ENCODE data around the gene SELENOO. TPM values are rescaled to one million over a fixed set of nuclear protein-coding genes. Genes with fewer than 3 reads are reported as not detected.

The SELENOO gene
- polyA plus RNA-seq, 1 of the 3 experiments (the other 2 are of a cell fraction): 26.7 TPM

DNA sequence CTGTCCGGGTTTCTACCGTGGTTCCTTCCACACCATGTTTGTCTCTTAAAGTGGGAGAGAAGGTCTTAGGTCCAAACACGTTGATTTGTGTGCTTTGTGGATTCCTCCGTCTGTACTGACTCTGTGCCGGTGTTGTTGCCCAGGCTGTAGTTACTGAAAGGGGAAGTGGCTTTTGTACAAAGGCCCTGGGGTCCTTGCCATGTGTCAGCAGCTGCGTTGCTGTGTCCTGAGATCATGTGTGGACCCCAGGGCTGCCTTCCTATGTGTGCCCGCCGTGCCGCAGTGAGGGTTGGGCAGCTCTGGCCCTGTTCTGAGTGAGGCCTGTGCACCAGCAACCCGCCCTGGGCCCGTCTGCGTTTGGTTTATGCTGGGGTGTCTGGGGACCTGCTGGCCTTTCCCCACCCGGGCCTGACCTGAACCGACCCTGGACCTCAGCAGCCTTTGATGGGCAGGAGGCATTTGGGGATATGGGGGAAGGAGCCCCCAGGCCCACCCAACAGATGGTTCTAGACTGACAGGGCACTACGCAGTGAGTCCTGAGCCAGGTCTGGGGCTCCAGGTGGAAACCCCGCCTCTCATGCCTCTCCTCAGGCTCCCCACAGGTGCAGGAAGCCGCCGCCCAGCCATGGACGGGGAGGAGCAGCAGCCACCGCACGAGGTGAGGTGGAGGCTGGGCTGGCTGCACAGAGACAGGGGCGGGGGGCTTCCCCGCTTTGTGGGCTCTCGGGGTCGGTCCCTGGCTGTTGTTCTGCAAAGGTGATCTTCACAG lies 8.2 kb upstream of the SELENOO start:
- CTCF ChIA-PET: interaction anchor here (2.9 to 3.8 kb wide), 2 partner anchors 14 to 44 kb away, joined by 13 to 16 read pairs; no protein-coding TSS in a partner anchor
- Histone ChIP-seq H3K27me3 (ENCODE audit: insufficient read depth) (no peaks in the 10 kb centered on the region), H3K9me2 (no peaks in the 10 kb centered on the region), H3K79me2 (ENCODE audit: insufficient read depth) (peaks cover 52% of the 10 kb centered on the region), H3K4me3 (ENCODE audit: low read depth in 2 of 2, low read length in 1 of 2) (no peak overlapping the region), H2AFZ (ENCODE audit: low read depth) (no peak overlapping the region), H3K9me3 (no peaks in the 10 kb centered on the region), H3K9ac (no peak overlapping the region), H3F3A (replicated peaks; ENCODE audit: insufficient read depth) (no peaks in the 10 kb centered on the region), H3K36me3 (replicated peaks in 1 of 2; ENCODE audit: control insufficient read depth in 1 of 2, insufficient read depth in 2 of 2, low read length in 1 of 2) (peaks cover 0 to 38% of the 10 kb centered on the region in 2 experiments), H3K27ac (ENCODE audit: low read depth in 2 of 2, low read length in 1 of 2) (no peak overlapping the region; a peak in 1 of 4 replicates), H4K20me1 (ENCODE audit: insufficient read depth) (0 out of 2 replicates have a peak, but pooled peaks cover 23% of the 10 kb centered on the region), H3K4me2 (no peak overlapping the region), H3K4me1 (ENCODE audit: control insufficient read depth in 1 of 2, insufficient read depth in 2 of 2, low read depth in 1 of 2, low read length in 1 of 2) (peaks cover 4 to 33% of the 10 kb centered on the region in 2 experiments; a peak in 1 of 4 replicates)
- no peak for TF ChIP-seq CHD2 (IDR thresholded peaks at IDR 0.05; ENCODE audit: low read length, partially characterized antibody)
- POLR2A ChIA-PET: interaction anchor here (0.6 kb wide), 1 partner anchor 137 kb away, joined by 7 read pairs; no protein-coding TSS in a partner anchor
- 80% methylated on average over 8 of the region's 25 CpGs for WGBS (ENCODE audit: low lambda C conversion rate)
- DNase-seq: no peak

DNA sequence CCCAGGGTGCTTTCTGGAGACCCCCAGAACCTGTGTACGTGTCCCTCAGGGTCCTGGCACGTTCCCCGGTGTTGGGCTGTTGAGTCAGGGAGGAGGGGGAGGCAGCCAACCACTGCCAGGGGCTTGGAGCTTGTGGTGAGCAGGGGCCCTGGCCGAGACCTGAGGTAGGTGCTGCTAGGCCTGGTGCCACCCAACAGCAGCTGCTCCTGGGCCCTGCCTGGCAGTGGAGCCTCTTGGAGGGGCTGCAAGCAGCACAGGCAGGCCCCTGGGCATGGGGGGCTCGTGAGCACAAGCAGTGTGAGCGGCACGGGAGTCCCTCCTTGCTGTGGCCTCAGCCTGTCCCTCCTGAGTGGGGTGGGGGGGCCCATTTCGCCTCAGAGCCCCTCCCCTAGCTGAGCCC lies 7.2 kb upstream of the SELENOO start:
- no peaks in the 10 kb centered on the region for H3F3A ChIP-seq (replicated peaks; ENCODE audit: insufficient read depth)
- H3K4me3 ChIP-seq (ENCODE audit: low read depth in 2 of 2, low read length in 1 of 2): no peak overlapping the region
- H3K27ac ChIP-seq (ENCODE audit: low read depth in 2 of 2, low read length in 1 of 2): no peak overlapping the region
- H3K9ac ChIP-seq: no peak overlapping the region
- no peak for TF ChIP-seq ELF1 (IDR thresholded peaks at IDR 0.05)
- TF ChIP-seq, protein P1, sequence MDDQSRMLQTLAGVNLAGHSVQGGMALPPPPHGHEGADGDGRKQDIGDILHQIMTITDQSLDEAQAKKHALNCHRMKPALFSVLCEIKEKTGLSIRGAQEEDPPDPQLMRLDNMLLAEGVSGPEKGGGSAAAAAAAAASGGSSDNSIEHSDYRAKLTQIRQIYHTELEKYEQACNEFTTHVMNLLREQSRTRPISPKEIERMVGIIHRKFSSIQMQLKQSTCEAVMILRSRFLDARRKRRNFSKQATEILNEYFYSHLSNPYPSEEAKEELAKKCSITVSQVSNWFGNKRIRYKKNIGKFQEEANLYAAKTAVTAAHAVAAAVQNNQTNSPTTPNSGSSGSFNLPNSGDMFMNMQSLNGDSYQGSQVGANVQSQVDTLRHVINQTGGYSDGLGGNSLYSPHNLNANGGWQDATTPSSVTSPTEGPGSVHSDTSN (IDR thresholded peaks at IDR 0.05): no peak
- no peak for TF ChIP-seq TEAD4 (IDR thresholded peaks at IDR 0.05; ENCODE audit: borderline replicate concordance, insufficient read depth)
- TF ChIP-seq, protein P2, sequence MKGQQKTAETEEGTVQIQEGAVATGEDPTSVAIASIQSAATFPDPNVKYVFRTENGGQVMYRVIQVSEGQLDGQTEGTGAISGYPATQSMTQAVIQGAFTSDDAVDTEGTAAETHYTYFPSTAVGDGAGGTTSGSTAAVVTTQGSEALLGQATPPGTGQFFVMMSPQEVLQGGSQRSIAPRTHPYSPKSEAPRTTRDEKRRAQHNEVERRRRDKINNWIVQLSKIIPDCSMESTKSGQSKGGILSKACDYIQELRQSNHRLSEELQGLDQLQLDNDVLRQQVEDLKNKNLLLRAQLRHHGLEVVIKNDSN (IDR thresholded peaks at IDR 0.05; ENCODE audit: borderline replicate concordance, low read depth): no peak
- TF ChIP-seq FOSL2 (IDR thresholded peaks at IDR 0.05; ENCODE audit: borderline replicate concordance, low read depth): no peak
- TF ChIP-seq RFX5 (IDR thresholded peaks at IDR 0.05; ENCODE audit: low read length): no peak
- no peak for TF ChIP-seq RCOR1 (IDR thresholded peaks at IDR 0.05; ENCODE audit: low read length)
- TF ChIP-seq RXRA (IDR thresholded peaks at IDR 0.05; ENCODE audit: borderline replicate concordance, low read depth): no peak
- TF ChIP-seq USF2 (IDR thresholded peaks at IDR 0.05; ENCODE audit: borderline replicate concordance, low read depth, low read length): no peak
- no peak for TF ChIP-seq MXI1 (IDR thresholded peaks at IDR 0.05; ENCODE audit: low read depth, low read length)
- no peak for TF ChIP-seq POLR2AphosphoS5 (IDR thresholded peaks at IDR 0.05; ENCODE audit: low read depth, low read length)
- H3K9me3 ChIP-seq: no peaks in the 10 kb centered on the region
- no peaks in the 10 kb centered on the region for H3K9me2 ChIP-seq
- H3K36me3 ChIP-seq (replicated peaks in 1 of 2; ENCODE audit: control insufficient read depth in 1 of 2, insufficient read depth in 2 of 2, low read length in 1 of 2): peaks cover 0 to 38% of the 10 kb centered on the region in 2 experiments
- WGBS (ENCODE audit: low lambda C conversion rate): no CpG with 5 or more reads among the region's 8 CpGs
- H2AFZ ChIP-seq (ENCODE audit: low read depth): no peak overlapping the region
- DNase-seq: no peak
- H3K4me2 ChIP-seq: no peak overlapping the region
- peaks cover 42% of the 10 kb centered on the region for H3K79me2 ChIP-seq (ENCODE audit: insufficient read depth)
- H4K20me1 ChIP-seq (ENCODE audit: insufficient read depth): 0 out of 2 replicates have a peak, but pooled peaks cover 21% of the 10 kb centered on the region
- ChIA-PET POLR2A (no interaction called here), CTCF (no interaction called here)
- no peaks in the 10 kb centered on the region for H3K27me3 ChIP-seq (ENCODE audit: insufficient read depth)
- H3K4me1 ChIP-seq (ENCODE audit: control insufficient read depth in 1 of 2, insufficient read depth in 2 of 2, low read depth in 1 of 2, low read length in 1 of 2): peaks cover 4 to 29% of the 10 kb centered on the region in 2 experiments; a peak in 1 of 4 replicates
